Upper lobe of left lung (tissue), 4 donors: ENCODE results near the gene OR5D14.

ENCODE experiments used
- CTCF ChIP-seq, 6 experiments: fragments of 450-650 bp in 4 of 6; fragments of 200-600 bp in 2 of 6; sonication (generic) in 2 of 6; IDR thresholded peaks; one replicate each; pipeline ENCODE4 v1.5.1; 2016 to 2019; ENCODE audit warnings: antibody characterized with exemption in 6 of 6
- EP300 ChIP-seq, 4 donors: sonication (generic); formaldehyde crosslinking; IDR thresholded peaks; one replicate each; pipeline ENCODE4 v1.5.1; 2017; ENCODE audit warnings: antibody characterized with exemption in 4 of 4, control low read depth in 2 of 4
- POLR2AphosphoS5 ChIP-seq, 2 donors: sonication (generic); formaldehyde crosslinking; IDR thresholded peaks; one replicate each; pipeline ENCODE4 v1.5.1; 2017; ENCODE audit warnings: antibody characterized with exemption in 2 of 2

GRCh38 chr11:55819330-55819729 lies 24.0 kb downstream of the OR5D14 start, which contains the start of gene OR5D18:
- no peak for TF ChIP-seq CTCF (IDR thresholded peaks at IDR 0.05)
- no peak for TF ChIP-seq POLR2AphosphoS5 (IDR thresholded peaks at IDR 0.05)
- no peak for TF ChIP-seq EP300 (IDR thresholded peaks at IDR 0.05)
